Stimulated activated CD8-positive, alpha-beta memory T cell treated with anti-CD3 and anti-CD28 coated beads, Interleukin-7, amount 100 ng/mL, for 1 hour (primary cell): ENCODE results near the gene ARAP1.

Experiments
- DNase-seq, 2 donors: peaks; one replicate each; pipeline ENCODE4 v3.0.0-alpha.2; 2020; ENCODE audit warnings: low read depth in 2 of 2

ARAP1 gene

GRCh38 chr11:72682238-72682857 lies 69.9 kb downstream of the ARAP1 start:
- no peak for DNase-seq

- no peak for DNase-seq
Observed at GRCh38 chr11:72681226-72682153, 70.7 kb downstream of the ARAP1 start.

- no peak for DNase-seq
Observed at GRCh38 chr11:72680624-72681158, 71.5 kb downstream of the ARAP1 start.

- DNase-seq = no peak
Observed at GRCh38 chr11:72679869-72680268, 72.3 kb downstream of the ARAP1 start.

GRCh38 chr11:72678524-72678923 lies 73.7 kb downstream of the ARAP1 start:
- no peak for DNase-seq

- DNase-seq = peak; percentile 14 to 36
Observed at GRCh38 chr11:72676861-72677341, 75.3 kb downstream of the ARAP1 start.

- no peak for DNase-seq
Observed at GRCh38 chr11:72675221-72675620, 77.0 kb downstream of the ARAP1 start.

- no peak for DNase-seq
Observed at GRCh38 chr11:72673943-72674828, 78.0 kb downstream of the ARAP1 start, which contains the start of gene PDE2A. Gene PDE2A (minus strand): TSS chr11:72674422. CDS start chr11:72674207, 215 bp downstream.

GRCh38 chr11:72673284-72673942 lies 78.8 kb downstream of the ARAP1 start:
- no peak for DNase-seq

GRCh38 chr11:72672597-72673238 lies 79.5 kb downstream of the ARAP1 start:
- DNase-seq = no peak

- no peak for DNase-seq
Observed at GRCh38 chr11:72671152-72672099, 80.8 kb downstream of the ARAP1 start.

GRCh38 chr11:72670041-72670440 lies 82.2 kb downstream of the ARAP1 start:
- DNase-seq = no peak

- no peak for DNase-seq
Observed at GRCh38 chr11:72669527-72669926, 82.7 kb downstream of the ARAP1 start.

- no peak for DNase-seq
Observed at GRCh38 chr11:72668629-72669347, 83.4 kb downstream of the ARAP1 start.

GRCh38 chr11:72665911-72666472 lies 86.2 kb downstream of the ARAP1 start:
- DNase-seq = no peak

GRCh38 chr11:72662036-72662435 lies 90.2 kb downstream of the ARAP1 start:
- DNase-seq = no peak

GRCh38 chr11:72661486-72661885 lies 90.7 kb downstream of the ARAP1 start:
- no peak for DNase-seq

GRCh38 chr11:72658989-72659640 lies 93.1 kb downstream of the ARAP1 start:
- DNase-seq = no peak
